HG02840 (cell line): ENCODE results near the gene COL9A3.

Source experiments
- ATAC-seq: cut with Tn5 transposase; IDR thresholded peaks from one replicate; pipeline ENCODE4 v1.9.1; 2021; ENCODE audit warnings: mild to moderate bottlenecking, moderate library complexity, moderate number of reproducible peaks; ENCODE audit not compliant: unreplicated experiment, low FRiP score

Gene COL9A3

GRCh38 chr20:62778601-62779416 is 38.0 kb upstream of the COL9A3 start:
- ATAC-seq = no peak

- ATAC-seq = no peak
Observed at GRCh38 chr20:62779417-62779685, 37.5 kb upstream of the COL9A3 start.

GRCh38 chr20:62780204-62780603 is 36.6 kb upstream of the COL9A3 start:
- ATAC-seq = no peak

- no peak for ATAC-seq
Observed at GRCh38 chr20:62780696-62781095, 36.2 kb upstream of the COL9A3 start.

GRCh38 chr20:62782149-62782892 is 34.5 kb upstream of the COL9A3 start:
- ATAC-seq = no peak

GRCh38 chr20:62782893-62783278 is 34.0 kb upstream of the COL9A3 start:
- no peak for ATAC-seq

GRCh38 chr20:62784497-62784896 is 32.4 kb upstream of the COL9A3 start:
- no peak for ATAC-seq

GRCh38 chr20:62785393-62785792 is 31.5 kb upstream of the COL9A3 start:
- ATAC-seq = no peak

- ATAC-seq = no peak
Observed at GRCh38 chr20:62786157-62786556, 30.7 kb upstream of the COL9A3 start.

- no peak for ATAC-seq
Observed at GRCh38 chr20:62787321-62787720, 29.5 kb upstream of the COL9A3 start.

GRCh38 chr20:62787866-62788265 is 29.0 kb upstream of the COL9A3 start:
- ATAC-seq = no peak

GRCh38 chr20:62788607-62789006 is 28.2 kb upstream of the COL9A3 start:
- ATAC-seq = no peak

- ATAC-seq = no peak
Observed at GRCh38 chr20:62790075-62790474, 26.8 kb upstream of the COL9A3 start.

GRCh38 chr20:62791301-62792181 is 25.3 kb upstream of the COL9A3 start:
- no peak for ATAC-seq

- no peak for ATAC-seq
Observed at GRCh38 chr20:62792182-62792939, 24.5 kb upstream of the COL9A3 start.

- no peak for ATAC-seq
Observed at GRCh38 chr20:62792940-62793756, 23.7 kb upstream of the COL9A3 start.

- ATAC-seq = no peak
Observed at GRCh38 chr20:62793757-62794006, 23.2 kb upstream of the COL9A3 start.

- peak; percentile 62 for ATAC-seq
Observed at GRCh38 chr20:62794007-62794724, 22.7 kb upstream of the COL9A3 start.

GRCh38 chr20:62795023-62795761 is 21.7 kb upstream of the COL9A3 start:
- no peak for ATAC-seq
